NCI-H748 (cell line): ENCODE results near the gene AQP6.

ENCODE experiments used
- DNase-seq: peaks from one replicate; lab custom pipeline; 2025; ENCODE audit not compliant: unreplicated experiment; lab: John Stamatoyannopoulos, UW

The AQP6 gene

GRCh38 chr12:49972641-49973360, at the start of gene AQP6:
TSS of gene AQP6 (plus strand) at chr12:49972947. CDS start at chr12:49973174, 227 bp downstream.
- no peak for DNase-seq

GRCh38 chr12:49923035-49923644, 49.6 kb upstream of the AQP6 start:
- no peak for DNase-seq

GRCh38 chr12:49923880-49924556, 48.7 kb upstream of the AQP6 start:
- DNase-seq: no peak

- DNase-seq: no peak
Observed at GRCh38 chr12:49924628-49925246, 48.0 kb upstream of the AQP6 start.

GRCh38 chr12:49925433-49926204, 47.1 kb upstream of the AQP6 start:
- no peak for DNase-seq

GRCh38 chr12:49928471-49928870, 44.3 kb upstream of the AQP6 start:
- DNase-seq: peak; percentile 4

GRCh38 chr12:49929581-49929980, 43.2 kb upstream of the AQP6 start:
- no peak for DNase-seq

- no peak for DNase-seq
Observed at GRCh38 chr12:49930515-49931288, 42.0 kb upstream of the AQP6 start.

GRCh38 chr12:49932023-49932422, 40.7 kb upstream of the AQP6 start:
- DNase-seq: no peak

- no peak for DNase-seq
Observed at GRCh38 chr12:49932533-49933130, 40.1 kb upstream of the AQP6 start.

GRCh38 chr12:49933796-49934195, 39.0 kb upstream of the AQP6 start:
- DNase-seq: no peak

- no peak for DNase-seq
Observed at GRCh38 chr12:49934505-49934904, 38.2 kb upstream of the AQP6 start.

GRCh38 chr12:49936925-49937324, 35.8 kb upstream of the AQP6 start:
- DNase-seq: peak; percentile 14

- no peak for DNase-seq
Observed at GRCh38 chr12:49937639-49938300, 35.0 kb upstream of the AQP6 start.

GRCh38 chr12:49939307-49939706, 33.4 kb upstream of the AQP6 start:
- DNase-seq: no peak

- DNase-seq: no peak
Observed at GRCh38 chr12:49939707-49940106, 33.0 kb upstream of the AQP6 start.

GRCh38 chr12:49941556-49942511, 30.9 kb upstream of the AQP6 start:
- DNase-seq: no peak

- DNase-seq: no peak
Observed at GRCh38 chr12:49942512-49942893, 30.2 kb upstream of the AQP6 start.
